Measurements from ENCODE around the gene CSNK1D. TPM values are rescaled to one million over a fixed set of nuclear protein-coding genes. Genes with fewer than 3 reads are reported as not detected.

CSNK1D gene
- total and polyA plus RNA-seq, 2 donors: 41.7 to 122 TPM

DNA sequence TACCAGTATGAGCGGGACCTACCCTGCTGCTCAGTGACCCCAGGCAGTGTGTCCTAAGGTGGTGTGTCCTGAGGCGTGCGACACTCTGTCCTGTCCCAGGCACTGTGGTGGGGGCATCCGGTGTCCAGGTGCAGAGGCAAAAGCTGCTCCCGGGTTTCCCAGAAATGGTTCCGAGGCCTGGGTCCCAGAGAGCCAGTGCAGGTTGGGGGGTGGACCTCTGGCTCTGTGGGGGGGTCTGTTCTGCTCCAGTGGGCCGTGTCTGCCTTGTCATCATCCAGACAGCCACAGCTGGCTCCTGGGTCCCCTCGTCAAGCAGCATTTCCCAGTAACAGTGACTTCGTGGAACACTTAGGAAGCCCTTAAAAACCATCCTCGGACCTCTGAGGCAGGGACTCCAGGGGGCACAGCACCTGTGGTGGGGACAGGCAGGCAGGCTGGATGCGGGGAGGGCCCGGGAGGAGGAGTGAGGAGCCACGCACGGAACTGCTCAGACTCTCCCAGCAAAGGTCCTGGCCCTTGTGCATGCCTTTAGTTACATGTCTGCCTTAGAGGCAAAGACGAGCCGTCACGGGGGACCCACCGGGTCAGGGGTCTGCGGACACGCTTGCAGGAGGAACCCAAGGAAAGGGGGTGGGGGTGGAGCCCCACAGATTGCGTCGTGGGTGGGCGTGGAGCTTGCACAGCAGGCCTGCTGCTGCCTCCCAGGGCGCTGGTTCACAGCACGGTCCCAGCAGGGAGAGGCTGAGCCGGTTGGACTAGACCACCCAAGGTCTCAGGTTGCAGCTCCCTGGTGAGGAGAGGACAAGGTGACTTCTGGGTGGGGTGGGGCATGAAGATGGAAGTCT lies 39.1 kb downstream of the CSNK1D start:
- Histone ChIP-seq H3K4me3 (ENCODE audit: low read depth, low read length) (no peak overlapping the region), H3K27ac (ENCODE audit: low read depth) (peak overlapping the region; percentile 31), H3K36me3 (ENCODE audit: insufficient read depth) (no peaks in the 10 kb centered on the region), H3K4me1 (ENCODE audit: insufficient read depth) (no peaks in the 10 kb centered on the region)
- WGBS: 54% methylated on average over 26 of the region's 26 CpGs
- no peak for DNase-seq (ENCODE audit: extremely low spot score)

DNA sequence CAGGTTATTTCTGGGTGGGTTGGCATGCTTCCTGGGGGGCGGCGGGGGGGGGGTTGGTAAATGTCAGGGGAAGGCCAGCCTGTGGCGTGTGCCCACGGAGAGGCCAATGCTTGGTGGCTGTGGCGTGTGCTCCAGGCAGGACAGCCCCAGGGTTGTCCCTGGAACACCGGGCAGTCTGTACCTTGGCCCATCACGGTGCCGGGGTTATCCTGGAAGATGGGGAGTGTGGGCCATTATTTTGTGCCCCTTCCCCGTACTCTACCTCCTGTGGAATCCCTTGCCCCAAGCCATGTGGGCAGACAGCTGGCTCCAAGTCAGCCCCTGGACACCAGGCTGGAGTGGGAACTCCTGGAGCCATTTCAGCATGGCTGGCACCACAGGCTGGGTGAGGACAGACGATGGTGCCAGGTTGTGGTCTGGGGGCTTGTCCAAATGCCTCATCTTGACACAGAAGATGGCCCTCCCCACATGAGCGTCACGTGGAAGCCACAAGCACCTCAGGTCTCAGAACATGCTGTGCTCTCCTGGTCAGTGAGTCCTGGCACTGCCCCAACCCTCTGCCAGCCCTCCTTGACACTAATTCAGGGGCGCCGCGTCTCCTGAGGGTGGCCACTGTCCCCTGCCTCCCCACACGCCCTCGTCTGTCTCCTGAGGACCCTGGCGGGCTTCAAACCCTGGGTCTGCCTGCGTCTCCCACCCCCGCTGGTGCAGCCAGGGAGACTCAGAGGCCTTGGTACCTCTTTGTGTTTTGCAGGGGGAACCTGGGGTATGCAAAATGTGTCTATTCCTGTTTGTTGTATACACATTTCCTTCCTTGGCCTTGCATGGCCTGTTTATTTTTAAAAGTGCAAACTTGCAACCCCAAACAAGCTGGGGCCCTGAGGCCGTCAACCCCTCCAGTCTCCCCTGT lies 40.4 kb downstream of the CSNK1D start:
- Histone ChIP-seq H3K4me3 (ENCODE audit: low read depth, low read length) (no peak overlapping the region), H3K36me3 (ENCODE audit: insufficient read depth) (no peaks in the 10 kb centered on the region), H3K4me1 (ENCODE audit: insufficient read depth) (no peaks in the 10 kb centered on the region), H3K27ac (ENCODE audit: low read depth) (no peak overlapping the region)
- WGBS: 76% methylated on average over 21 of the region's 21 CpGs
- DNase-seq (ENCODE audit: extremely low spot score): no peak

DNA sequence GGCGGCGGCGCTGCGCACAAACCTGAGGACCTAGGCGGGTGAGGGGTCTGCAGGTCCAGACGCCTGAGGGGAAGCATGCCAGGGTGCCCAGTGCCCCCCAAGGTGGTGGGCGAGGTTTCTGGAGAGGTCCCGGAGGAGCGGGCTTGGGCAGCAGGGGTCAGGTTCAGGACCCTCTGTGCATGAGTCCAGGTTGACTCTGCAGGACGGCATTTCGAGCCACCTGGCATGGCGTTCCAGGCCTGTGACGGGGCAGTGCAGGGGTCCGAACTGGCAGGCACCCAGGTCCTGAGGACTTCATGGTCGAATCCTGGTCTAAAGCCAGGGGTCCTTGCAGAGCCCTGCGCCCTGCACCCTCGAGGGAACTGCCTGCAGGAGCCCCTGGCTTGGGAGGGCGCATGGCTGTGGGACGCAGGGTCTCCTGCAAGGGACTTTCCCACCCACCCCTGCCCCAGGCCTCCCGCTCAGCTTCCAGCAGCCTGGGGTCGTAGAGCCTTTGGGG lies 41.1 kb downstream of the CSNK1D start:
- H3K27ac ChIP-seq (ENCODE audit: low read depth): peak overlapping the region; percentile 67
- DNase-seq (ENCODE audit: extremely low spot score): no peak
- WGBS: 80% methylated on average over 21 of the region's 21 CpGs
- H3K4me3 ChIP-seq (ENCODE audit: low read depth, low read length): no peak overlapping the region
- no peaks in the 10 kb centered on the region for H3K4me1 ChIP-seq (ENCODE audit: insufficient read depth)
- H3K36me3 ChIP-seq (ENCODE audit: insufficient read depth): no peaks in the 10 kb centered on the region

DNA sequence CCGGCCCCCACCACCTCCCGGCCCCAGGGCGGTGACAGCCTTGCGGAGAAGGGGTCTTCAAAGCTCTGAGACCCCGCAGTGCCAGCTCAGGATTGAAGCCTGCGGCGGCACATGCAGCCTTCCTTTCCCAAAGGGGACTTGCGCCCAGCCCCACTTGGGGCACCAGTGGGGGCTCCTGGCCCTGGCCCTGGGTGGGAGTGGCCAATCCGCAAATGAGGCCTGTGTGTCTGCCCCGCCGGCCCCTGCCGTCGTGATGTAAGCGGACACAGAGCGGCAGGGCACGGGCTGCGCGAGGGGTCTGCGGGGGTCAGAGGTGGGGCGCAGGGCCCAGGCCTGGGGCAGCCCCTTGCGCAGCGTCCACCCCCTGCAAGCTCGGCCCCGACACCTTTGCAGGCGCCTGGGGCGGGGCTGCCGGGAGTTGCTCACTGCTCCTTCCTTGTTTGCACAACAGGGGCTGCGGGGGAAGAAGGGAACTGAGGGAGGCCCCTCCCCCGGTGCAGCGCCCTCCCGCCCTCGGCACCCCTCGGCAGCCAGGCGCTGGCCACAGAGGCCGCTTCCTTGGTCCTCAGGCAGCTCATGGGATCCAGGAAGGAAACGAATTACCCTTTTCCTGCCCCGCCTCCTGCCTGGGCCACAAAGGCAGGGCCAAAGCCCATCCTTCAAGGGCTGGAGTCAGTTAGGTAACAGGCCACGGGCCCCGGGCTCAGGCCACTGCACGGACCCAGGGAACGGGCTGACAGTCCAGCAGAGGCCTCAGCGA lies 41.8 kb downstream of the CSNK1D start:
- DNase-seq (ENCODE audit: extremely low spot score): no peak
- no peaks in the 10 kb centered on the region for H3K36me3 ChIP-seq (ENCODE audit: insufficient read depth)
- no peaks in the 10 kb centered on the region for H3K4me1 ChIP-seq (ENCODE audit: insufficient read depth)
- H3K27ac ChIP-seq (ENCODE audit: low read depth): peak overlapping the region; percentile 93
- WGBS: 6% methylated on average over 42 of the region's 42 CpGs
- peak overlapping the region; percentile 54 for H3K4me3 ChIP-seq (ENCODE audit: low read depth, low read length)

DNA sequence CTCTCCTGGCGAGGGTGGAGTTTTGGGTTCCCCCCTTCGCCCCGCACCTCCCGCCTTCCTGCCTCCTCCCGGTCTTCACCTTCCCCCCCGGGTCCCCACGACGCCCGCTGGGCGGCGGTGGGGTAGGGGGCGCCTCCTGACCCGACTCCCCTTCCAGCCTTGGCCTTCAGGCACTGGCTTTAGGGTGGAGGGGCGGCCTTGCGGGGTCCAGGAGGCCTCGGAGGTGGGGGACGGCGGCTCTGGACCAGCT lies 42.3 kb downstream of the CSNK1D start:
- no peak for DNase-seq (ENCODE audit: extremely low spot score)
- Histone ChIP-seq H3K4me3 (ENCODE audit: low read depth, low read length) (peak overlapping the region; percentile 54), H3K36me3 (ENCODE audit: insufficient read depth) (no peaks in the 10 kb centered on the region), H3K4me1 (ENCODE audit: insufficient read depth) (no peaks in the 10 kb centered on the region), H3K27ac (ENCODE audit: low read depth) (peak overlapping the region; percentile 93)
- 1% methylated on average over 18 of the region's 18 CpGs for WGBS

DNA sequence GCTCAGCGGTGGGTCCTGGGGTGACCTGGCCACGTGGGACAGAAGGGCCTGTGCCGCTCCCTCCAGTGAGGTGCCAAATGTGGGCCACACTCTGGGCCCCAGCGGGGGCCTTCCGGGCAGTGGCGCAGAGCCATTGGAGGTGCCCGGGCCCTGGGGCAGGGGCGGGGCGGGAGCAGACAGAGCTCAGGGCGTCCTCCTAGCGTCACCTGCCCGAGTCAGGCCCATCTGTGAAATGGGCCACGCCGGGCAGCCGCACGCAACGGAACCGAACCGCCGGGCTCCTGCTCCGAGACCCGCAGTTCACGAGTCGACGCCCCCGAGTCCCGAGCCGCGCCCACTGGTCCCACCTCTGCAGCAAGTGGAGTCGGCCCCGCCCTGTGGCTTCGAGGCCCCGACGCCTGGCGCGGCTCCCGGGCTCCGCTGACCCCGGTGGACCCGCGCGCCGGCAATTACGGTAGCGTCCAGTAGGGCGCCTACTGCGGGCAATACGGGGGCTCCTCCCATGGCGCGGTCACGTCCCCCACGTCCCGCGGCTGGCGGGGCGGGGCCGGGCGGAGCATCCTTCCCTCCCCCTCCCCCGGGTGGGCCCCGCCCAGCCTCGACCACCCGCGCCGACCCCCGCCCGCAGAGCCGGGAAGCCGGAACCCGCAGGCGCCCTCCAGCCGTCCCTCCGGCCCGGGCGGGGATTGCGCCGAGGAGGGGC lies 42.7 kb downstream of the CSNK1D start:
- 5% methylated on average over 73 of the region's 76 CpGs for WGBS
- no peaks in the 10 kb centered on the region for H3K36me3 ChIP-seq (ENCODE audit: insufficient read depth)
- peak overlapping the region; percentile 93 for H3K27ac ChIP-seq (ENCODE audit: low read depth)
- DNase-seq (ENCODE audit: extremely low spot score): no peak
- H3K4me3 ChIP-seq (ENCODE audit: low read depth, low read length): peak overlapping the region; percentile 54
- H3K4me1 ChIP-seq (ENCODE audit: insufficient read depth): no peaks in the 10 kb centered on the region

DNA sequence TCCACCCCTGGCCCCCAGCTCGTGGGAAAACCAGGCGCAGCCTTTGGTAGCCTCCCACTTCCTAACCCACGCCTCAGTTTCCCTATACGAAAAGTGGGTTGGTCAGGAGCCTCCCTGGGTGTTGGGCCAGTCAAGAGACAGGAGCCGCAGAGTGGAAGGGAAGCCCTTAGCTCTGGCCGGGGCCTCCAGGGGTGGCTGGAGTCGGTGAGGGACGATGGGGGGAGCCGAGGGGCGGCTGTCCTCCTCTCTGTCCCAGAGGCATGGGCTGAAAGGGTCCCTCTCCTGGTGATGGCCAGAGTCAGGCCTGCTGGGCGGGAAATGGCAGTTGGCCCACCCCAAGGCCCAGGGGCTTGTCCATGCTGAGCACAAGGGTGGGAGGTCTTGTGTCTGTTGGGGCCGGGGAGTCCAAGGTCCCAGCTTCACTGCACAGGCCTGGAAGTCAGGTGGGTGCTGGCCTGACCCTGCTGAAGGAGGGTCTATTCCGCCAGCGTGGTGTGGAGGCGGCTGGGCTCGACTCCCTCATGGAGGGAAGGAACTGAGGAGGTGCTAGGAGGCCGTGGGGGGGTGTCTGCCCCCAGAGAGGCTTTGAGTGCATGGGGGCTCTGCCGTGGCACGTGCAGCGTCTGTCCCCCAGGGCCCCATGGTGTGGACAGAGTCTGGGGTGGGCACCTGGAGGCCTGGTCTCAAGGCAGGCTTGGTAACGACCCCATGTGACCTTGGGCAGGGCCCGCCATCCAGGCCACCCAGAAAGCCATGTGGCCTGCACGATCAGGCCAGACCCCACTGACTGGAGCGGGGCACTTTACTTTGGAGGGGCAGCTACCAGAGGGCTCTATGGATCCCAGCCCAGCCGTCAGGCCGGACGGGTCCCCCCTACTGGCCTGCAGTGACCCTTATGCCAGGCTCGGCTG lies 43.5 kb downstream of the CSNK1D start:
- Histone ChIP-seq H3K27ac (ENCODE audit: low read depth) (peak overlapping the region; percentile 89), H3K36me3 (ENCODE audit: insufficient read depth) (no peaks in the 10 kb centered on the region), H3K4me1 (ENCODE audit: insufficient read depth) (no peaks in the 10 kb centered on the region), H3K4me3 (ENCODE audit: low read depth, low read length) (peak overlapping the region; percentile 64)
- 36% methylated on average over 28 of the region's 28 CpGs for WGBS
- no peak for DNase-seq (ENCODE audit: extremely low spot score)

DNA sequence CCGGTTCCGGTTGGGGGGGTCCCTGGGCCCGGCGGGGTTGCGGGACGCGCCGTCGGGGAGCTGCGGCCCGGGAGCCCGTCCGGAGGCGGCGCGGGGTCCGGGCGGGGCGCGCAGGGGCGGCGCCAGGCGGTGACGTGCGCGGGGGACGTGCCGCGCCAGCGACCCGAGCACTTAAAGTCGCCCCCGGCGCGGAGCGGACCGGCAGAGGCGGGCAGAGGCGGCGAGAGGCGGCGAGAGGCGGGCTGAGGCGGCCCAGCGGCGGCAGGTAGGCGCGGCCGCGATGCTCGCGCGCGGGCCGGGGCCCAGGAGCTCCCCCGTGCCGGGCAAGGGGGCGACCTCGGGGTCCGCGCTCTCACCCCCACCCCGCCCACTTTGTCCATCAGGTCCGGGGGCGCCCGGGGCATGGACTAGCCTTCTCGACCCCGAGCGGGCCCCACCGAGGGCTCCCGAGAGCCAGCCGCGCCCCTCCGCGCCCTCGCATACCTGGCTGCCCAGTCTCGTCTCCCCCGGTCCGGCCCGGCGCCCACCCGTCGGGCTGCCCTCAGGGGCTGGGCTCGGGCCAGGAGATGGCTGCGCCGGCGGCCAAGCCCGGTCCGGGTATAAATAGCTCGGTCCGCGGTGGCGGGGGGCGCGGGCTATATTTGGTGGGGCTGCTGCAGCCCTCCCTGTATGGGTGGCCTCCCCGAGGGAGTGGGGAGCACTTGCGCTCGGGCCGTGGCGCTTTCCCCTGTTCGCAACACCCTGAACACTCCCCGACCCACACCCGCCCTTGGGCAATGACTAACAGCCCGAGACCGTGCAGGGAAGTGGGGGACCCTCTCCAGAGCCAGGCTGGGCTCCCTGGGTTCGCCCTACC lies 44.4 kb downstream of the CSNK1D start, which contains the start of gene SLC16A3:
Gene SLC16A3 (plus strand): TSS at position 201 of the 856 bp plus-strand sequence. CDS start 6,967 bp downstream, outside the sequence.
- Histone ChIP-seq H3K27ac (ENCODE audit: low read depth) (peak within 1 kb of the TSS; percentile 89), H3K4me1 (ENCODE audit: insufficient read depth) (no peaks in the 10 kb centered on the region), H3K4me3 (ENCODE audit: low read depth, low read length) (peak within 1 kb of the TSS; percentile 64), H3K36me3 (ENCODE audit: insufficient read depth) (no peaks in the 10 kb centered on the region)
- DNase-seq (ENCODE audit: extremely low spot score): no peak
- WGBS: 2% methylated on average over 105 of the region's 105 CpGs

DNA sequence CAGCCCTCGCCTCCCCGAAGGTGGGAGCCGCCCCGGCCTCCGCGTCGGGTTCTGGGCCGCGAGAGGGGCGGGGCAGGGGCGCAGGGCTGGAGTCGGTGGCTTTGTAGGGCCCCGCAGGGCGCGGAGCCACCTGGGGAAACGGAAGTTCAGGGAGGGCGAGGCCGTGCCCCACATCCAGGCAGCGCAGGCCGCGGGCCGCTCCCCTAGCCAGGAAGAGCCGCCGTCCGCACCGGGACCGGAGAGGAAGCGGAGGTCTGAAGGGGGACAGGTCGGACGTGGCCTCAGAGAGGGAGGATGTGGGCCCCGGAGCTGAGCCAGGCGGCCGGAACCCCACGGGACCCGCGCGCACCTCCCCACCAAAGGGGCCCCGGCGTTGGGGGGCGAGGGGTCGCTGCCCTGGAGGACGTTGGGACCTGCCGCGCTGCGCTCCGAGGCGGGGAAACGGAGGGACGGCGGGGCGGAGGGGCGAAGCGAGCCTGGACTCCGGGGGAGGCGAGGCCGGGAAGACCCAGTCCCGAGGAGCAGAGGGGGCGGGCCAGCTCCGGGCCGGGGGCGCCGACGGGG lies 45.1 kb downstream of the CSNK1D start:
- no peak for DNase-seq (ENCODE audit: extremely low spot score)
- Histone ChIP-seq H3K4me1 (ENCODE audit: insufficient read depth) (no peaks in the 10 kb centered on the region), H3K27ac (ENCODE audit: low read depth) (peak overlapping the region; percentile 89), H3K36me3 (ENCODE audit: insufficient read depth) (no peaks in the 10 kb centered on the region), H3K4me3 (ENCODE audit: low read depth, low read length) (peak overlapping the region; percentile 64)
- 22% methylated on average over 63 of the region's 63 CpGs for WGBS

DNA sequence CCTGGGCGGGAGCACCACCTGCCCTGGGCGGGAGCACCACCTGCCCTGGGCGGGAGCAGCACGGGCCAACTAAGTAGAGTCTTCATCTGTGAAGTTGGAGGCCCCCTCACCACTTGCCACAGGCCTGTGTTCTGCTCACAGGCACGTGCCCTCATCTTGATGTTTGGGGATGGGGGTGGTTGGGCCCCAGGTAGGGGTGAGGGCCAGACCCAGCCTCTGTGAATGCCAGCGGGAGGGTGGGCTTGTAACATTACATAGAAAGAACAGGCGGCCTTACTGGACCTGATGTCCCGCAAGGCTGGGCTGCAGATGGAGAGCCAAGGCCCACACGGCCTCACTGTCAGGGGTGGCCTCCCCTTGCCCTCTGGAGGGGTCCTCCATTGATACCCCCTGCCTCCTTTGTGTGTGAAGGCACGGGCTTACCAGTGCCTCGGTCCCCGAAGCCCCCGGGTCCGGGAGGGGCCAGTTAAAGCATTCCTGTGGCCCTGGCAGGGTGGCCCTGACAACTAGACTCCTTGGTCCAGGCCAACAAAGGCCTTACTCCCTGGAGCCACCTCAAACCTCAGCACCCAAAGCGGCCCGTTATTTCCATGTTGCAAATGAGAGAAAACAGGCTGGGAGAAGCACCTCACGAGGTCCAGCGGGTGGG lies 45.7 kb downstream of the CSNK1D start:
- Histone ChIP-seq H3K4me3 (ENCODE audit: low read depth, low read length) (peak overlapping the region; percentile 64), H3K36me3 (ENCODE audit: insufficient read depth) (no peaks in the 10 kb centered on the region), H3K4me1 (ENCODE audit: insufficient read depth) (no peaks in the 10 kb centered on the region), H3K27ac (ENCODE audit: low read depth) (peak overlapping the region; percentile 89)
- 75% methylated on average over 18 of the region's 18 CpGs for WGBS
- DNase-seq (ENCODE audit: extremely low spot score): no peak
